ENCODE data around the gene CT47A7.
"Not testable (repeated sequence)": the region's sequence is repeated elsewhere in the genome, so short reads cannot be mapped to it uniquely, and the experiment has no call there.

The CT47A7 gene

GRCh38 chrX:120956500-120956899, at the start of gene CT47A7:
Gene CT47A7 (minus strand): TSS chrX:120956600. CDS start chrX:120956345, 255 bp downstream.
- DNase-seq (ENCODE audit: low spot score), result not testable (repeated sequence)

GRCh38 chrX:121000589-121000988, 44.2 kb upstream of the CT47A7 start:
- DNase-seq (ENCODE audit: low spot score), result no peak

GRCh38 chrX:120999413-120999812, 43.0 kb upstream of the CT47A7 start:
- no peak for DNase-seq (ENCODE audit: low spot score)

- DNase-seq (ENCODE audit: low spot score), result not testable (repeated sequence)
These were observed 29.3 kb upstream of the CT47A7 start, which contains the start of gene CT47A1 for GRCh38 chrX:120985660-120986059. Gene CT47A1 (minus strand): TSS chrX:120985760. CDS start chrX:120985529, 231 bp downstream.

Data from CD4-positive, alpha-beta T cell treated with Interleukin-15 for 4 hours (primary cell).